HepG2 (cell line): Measurements from ENCODE around the gene ANKRD29. TPM values are rescaled to one million over a fixed set of nuclear protein-coding genes. Genes with fewer than 3 reads are reported as not detected.
A peak's percentile ranks its signal among the peaks of the same experiment; 100 is the strongest.

Experiments used
- BCLAF1 ChIP-seq: fragments of 450-650 bp; IDR thresholded peaks from 2 replicates; pipeline ENCODE4 v1.6.1; 2017; ENCODE audit warnings: mild to moderate bottlenecking
- ESRRA ChIP-seq: sonication (generic); formaldehyde crosslinking; IDR thresholded peaks from 2 replicates; pipeline ENCODE4 v1.5.1; 2020; ENCODE audit warnings: mild to moderate bottlenecking, low read depth, missing genetic modification reagents
- GMEB2 ChIP-seq: IDR thresholded peaks from 2 replicates; pipeline ENCODE4 v1.6.1; 2016; ENCODE audit warnings: missing biosample characterization, missing genetic modification reagents, low read depth
- JUN ChIP-seq: sonication (generic); formaldehyde crosslinking; IDR thresholded peaks from 2 replicates; pipeline ENCODE4 v1.4.0; 2020; ENCODE audit warnings: mild to moderate bottlenecking, missing genetic modification reagents
- KAT8 ChIP-seq: IDR thresholded peaks from 2 replicates; pipeline ENCODE4 v1.6.1; 2016; ENCODE audit warnings: missing genetic modification reagents, missing compliant biosample characterization
- KDM1A ChIP-seq: IDR thresholded peaks from 2 replicates; pipeline ENCODE4 v1.6.1; 2016; ENCODE audit warnings: missing compliant biosample characterization
- ONECUT2 ChIP-seq: sonication (generic); formaldehyde crosslinking; IDR thresholded peaks from 2 replicates; pipeline ENCODE4 v1.4.0; 2020; ENCODE audit warnings: missing genetic modification reagents
- PBX2 ChIP-seq: IDR thresholded peaks from 2 replicates; pipeline ENCODE4 v1.6.1; 2016; ENCODE audit warnings: control low read depth
- POLR2A ChIP-seq, 2 experiments: IDR thresholded peaks; 2 replicates each; pipeline ENCODE4 v1.6.1; 2011; ENCODE audit warnings: low read depth in 2 of 2, low read length in 2 of 2, mild to moderate bottlenecking in 1 of 2, moderate library complexity in 1 of 2; ENCODE audit not compliant: insufficient read depth in 1 of 2
- RBAK ChIP-seq: sonication (generic); formaldehyde crosslinking; IDR thresholded peaks from 2 replicates; pipeline ENCODE4 v1.5.1; 2020; ENCODE audit warnings: mild to moderate bottlenecking, missing genetic modification reagents
- RFX5 ChIP-seq: IDR thresholded peaks from 2 replicates; pipeline ENCODE4 v1.6.1; 2011; ENCODE audit warnings: low read depth, low read length, improper control_type of control experiment
- SNRNP70 ChIP-seq: fragments of 200-400 bp; formaldehyde crosslinking; IDR thresholded peaks from 2 replicates; pipeline ENCODE4 v1.6.1; 2017; ENCODE audit warnings: mild to moderate bottlenecking, low read depth, low read length, moderate library complexity
- ZBTB7A ChIP-seq: sonication (generic); formaldehyde crosslinking; IDR thresholded peaks from 2 replicates; pipeline ENCODE4 v1.8.0; 2022; ENCODE audit warnings: mild to moderate bottlenecking, missing genetic modification reagents
- ZIK1 ChIP-seq: sonication (generic); formaldehyde crosslinking; IDR thresholded peaks from 2 replicates; pipeline ENCODE4 v1.5.0; 2020; ENCODE audit warnings: mild to moderate bottlenecking, low read depth, missing genetic modification reagents, borderline replicate concordance
- ZNF205 ChIP-seq: IDR thresholded peaks from 2 replicates; pipeline ENCODE4 v1.6.1; 2018; ENCODE audit warnings: missing biosample characterization, missing genetic modification reagents
- ZNF224 ChIP-seq: sonication (generic); formaldehyde crosslinking; IDR thresholded peaks from 2 replicates; pipeline ENCODE4 v1.5.0; 2020; ENCODE audit warnings: mild to moderate bottlenecking, missing genetic modification reagents
- ZNF264 ChIP-seq: sonication (generic); formaldehyde crosslinking; IDR thresholded peaks from 2 replicates; pipeline ENCODE4 v1.4.0; 2020; ENCODE audit warnings: missing genetic modification reagents
- ZNF484 ChIP-seq: sonication (generic); formaldehyde crosslinking; IDR thresholded peaks from 2 replicates; pipeline ENCODE4 v1.5.1; 2020; ENCODE audit warnings: mild to moderate bottlenecking, low read depth, missing genetic modification reagents, borderline replicate concordance
- ZNF569 ChIP-seq: sonication (generic); formaldehyde crosslinking; IDR thresholded peaks from 2 replicates; pipeline ENCODE4 v1.5.0; 2020; ENCODE audit warnings: mild to moderate bottlenecking, missing genetic modification reagents, moderate library complexity, borderline replicate concordance
- ZNF616 ChIP-seq: sonication (generic); formaldehyde crosslinking; IDR thresholded peaks from 2 replicates; pipeline ENCODE4 v1.5.0; 2020; ENCODE audit warnings: low read depth, mild to moderate bottlenecking, missing genetic modification reagents
- ZNF704 ChIP-seq: sonication (generic); formaldehyde crosslinking; IDR thresholded peaks from 2 replicates; pipeline ENCODE4 v1.8.1; 2023; ENCODE audit warnings: mild to moderate bottlenecking, inconsistent platforms, moderate library complexity, missing genetic modification reagents, borderline replicate concordance
- ZNF784 ChIP-seq: sonication (generic); formaldehyde crosslinking; IDR thresholded peaks from 2 replicates; pipeline ENCODE4 v1.5.1; 2020; ENCODE audit warnings: missing genetic modification reagents, mild to moderate bottlenecking, borderline replicate concordance
- ZNF841 ChIP-seq: sonication (generic); formaldehyde crosslinking; IDR thresholded peaks from 2 replicates; pipeline ENCODE4 v1.8.1; 2023; ENCODE audit warnings: missing genetic modification reagents, borderline replicate concordance
- ZSCAN25 ChIP-seq: sonication (generic); formaldehyde crosslinking; IDR thresholded peaks from 2 replicates; pipeline ENCODE4 v1.8.0; 2022; ENCODE audit warnings: mild to moderate bottlenecking, missing genetic modification reagents
- polyA plus RNA-seq, 8 experiments: library from polyadenylated mRNA; depleted of rRNA in 3 of 8; stranded (reverse) in 7 of 8; unstranded in 1 of 8; fragments of >200 nt; fragmentation: Illumina TruSeq in 4 of 8; extraction: Trizol in 4 of 8; gene quantifications; 2 replicates each; pipeline versions ENCODE4 v1.2.1 to v1.2.3, GENCODE V29; 2011 to 2016; ENCODE audit warnings: low read depth in 4 of 8, missing spikeins in 1 of 8, mixed read lengths in 1 of 8; ENCODE audit not compliant: insufficient read depth in 1 of 8
- total RNA-seq, 5 experiments: library from RNA; depleted of rRNA; stranded (reverse); fragments of >200 nt; fragmentation: Illumina TruSeq; extraction: Trizol; gene quantifications; 2 replicates each; pipeline ENCODE4 v1.2.3, GENCODE V29; 2016; ENCODE audit warnings: low read depth in 1 of 5

ANKRD29 gene
- total and polyA plus RNA-seq, 2 of the 13 experiments (the other 11 are each of a cell fraction or from before 2014, with no cell fraction given), result not detected

GRCh38 chr18:23569299-23570063 is 93.2 kb downstream of the ANKRD29 start (continued):
- TF ChIP-seq ZNF616 (CRISPR knock-in tag) (no peak), KAT8 (CRISPR knock-in tag) (peak; percentile 47; the same call in 1 of the 2 replicates), ONECUT2 (CRISPR knock-in tag) (no peak), ZNF569 (CRISPR knock-in tag) (no peak), POLR2A (IDR thresholded peaks at IDR 0.05; ENCODE audit: insufficient read depth in 1 of 2, low read depth in 2 of 2, low read length in 2 of 2) (no peak), ZNF841 (CRISPR knock-in tag) (no peak), SNRNP70 (no peak), ZNF264 (peak; percentile 49), ESRRA (CRISPR knock-in tag) (no peak), ZNF205 (CRISPR knock-in tag) (no peak), ZNF484 (CRISPR knock-in tag) (no peak), ZBTB7A (CRISPR knock-in tag) (no peak), ZIK1 (CRISPR knock-in tag) (no peak), ZSCAN25 (no peak), GMEB2 (CRISPR knock-in tag) (no peak), PBX2 (CRISPR knock-in tag) (no peak), JUN (no peak), RBAK (CRISPR knock-in tag) (no peak), RFX5 (no peak), KDM1A (CRISPR knock-in tag) (no peak), ZNF704 (CRISPR knock-in tag) (no peak), BCLAF1 (no peak), ZNF224 (CRISPR knock-in tag) (no peak), ZNF784 (no peak)
